ENCODE data around the gene DBP. TPM values are rescaled to one million over a fixed set of nuclear protein-coding genes. Genes with fewer than 3 reads are reported as not detected.

DBP gene
- total and polyA plus RNA-seq, 9 donors = 19.7 to 69.8 (median 29.0) TPM

- 57 to 70% (median 69%) methylated on average over 2 of the region's 2 CpGs for WGBS, 3 donors
- no peak overlapping the region for H3K4me3 ChIP-seq
- no peaks in the 10 kb centered on the region for H3K9me3 ChIP-seq
- TF ChIP-seq EP300 (IDR thresholded peaks at IDR 0.05) (no peak), POLR2A (IDR thresholded peaks at IDR 0.05) (no peak), CTCF (IDR thresholded peaks at IDR 0.05) (no peak)
- peaks cover 4% of the 10 kb centered on the region for H3K4me1 ChIP-seq (ENCODE audit: insufficient read depth)
- H3K27ac ChIP-seq = no peak overlapping the region
- H3K27me3 ChIP-seq = no peaks in the 10 kb centered on the region
- no peaks in the 10 kb centered on the region for H3K36me3 ChIP-seq
- intact Hi-C loops (cut with DNase I) = loop anchor here in 2 of 4 donors (5.0 to 10.0 kb wide), 3 partner anchors 67 to 319 kb away; partner anchors contain the start of genes FTL (in 1 of the 2) and MAMSTR (in 1 of the 2)
- no peak for DNase-seq
These were observed 11.0 kb upstream of the DBP start for GRCh38 chr19:48648134-48648533.

- TF ChIP-seq EP300 (IDR thresholded peaks at IDR 0.05) = no peak
- no peak for TF ChIP-seq POLR2A (IDR thresholded peaks at IDR 0.05)
- no peak for TF ChIP-seq CTCF (IDR thresholded peaks at IDR 0.05)
These were observed 9.6 kb upstream of the DBP start for GRCh38 chr19:48646722-48647216.

GRCh38 chr19:48646001-48646721 lies 9.0 kb upstream of the DBP start, which contains the start of gene CA11:
TSS of gene CA11 (minus strand) at chr19:48646187. CDS start at chr19:48645632, 555 bp downstream.
- Histone ChIP-seq H3K9me3 (no peaks in the 10 kb centered on the region), H3K27me3 (no peaks in the 10 kb centered on the region), H3K4me1 (ENCODE audit: insufficient read depth) (peaks cover 4% of the 10 kb centered on the region), H3K27ac (peak within 1 kb of the TSS; percentile 92 to 97), H3K36me3 (no peaks in the 10 kb centered on the region), H3K4me3 (peak within 1 kb of the TSS; percentile 56)
- WGBS, 3 donors = 0% methylated on average over 30 to 33 of the region's 33 CpGs
- TF ChIP-seq EP300 (IDR thresholded peaks at IDR 0.05) (no peak), CTCF (IDR thresholded peaks at IDR 0.05) (peak; percentile 94 to 95 (median 94)), POLR2A (IDR thresholded peaks at IDR 0.05) (peak; percentile 71)
- peak; percentile 93 to 95 (median 94) for DNase-seq
- intact Hi-C loops (cut with DNase I) = loop anchor here in 2 of 4 donors (5.0 to 10.0 kb wide), 3 partner anchors 69 to 321 kb away; partner anchors contain the start of genes FTL (in 1 of the 2) and MAMSTR (in 1 of the 2)

More at GRCh38 chr19:48646722-48647216, 9.6 kb upstream of the DBP start:
- Histone ChIP-seq H3K27me3 (no peaks in the 10 kb centered on the region), H3K36me3 (no peaks in the 10 kb centered on the region), H3K9me3 (no peaks in the 10 kb centered on the region), H3K27ac (peak overlapping the region; percentile 92 to 97), H3K4me3 (peak overlapping the region; percentile 56), H3K4me1 (ENCODE audit: insufficient read depth) (peaks cover 4% of the 10 kb centered on the region)
- 6 to 10% (median 7%) methylated on average over 7 to 10 of the region's 10 CpGs for WGBS, 3 donors
- DNase-seq = no peak
- intact Hi-C loops (cut with DNase I) = loop anchor here in 2 of 4 donors (5.0 to 10.0 kb wide), 3 partner anchors 68 to 321 kb away; partner anchors contain the start of genes FTL (in 1 of the 2) and MAMSTR (in 1 of the 2)

GRCh38 chr19:48645620-48646000 lies 8.4 kb upstream of the DBP start:
- peak in 1 of 5 donors; percentile 35 for DNase-seq
- WGBS, 3 donors = 1 to 2% (median 2%) methylated on average over 6 of the region's 6 CpGs
- Histone ChIP-seq H3K4me1 (ENCODE audit: insufficient read depth) (peaks cover 4% of the 10 kb centered on the region), H3K9me3 (no peaks in the 10 kb centered on the region), H3K27ac (peak overlapping the region; percentile 92 to 97), H3K4me3 (peak overlapping the region; percentile 56), H3K36me3 (no peaks in the 10 kb centered on the region), H3K27me3 (no peaks in the 10 kb centered on the region)
- TF ChIP-seq EP300 (IDR thresholded peaks at IDR 0.05) (no peak), CTCF (IDR thresholded peaks at IDR 0.05) (no peak), POLR2A (IDR thresholded peaks at IDR 0.05) (no peak)
- intact Hi-C loops (cut with DNase I) = loop anchor here in 2 of 4 donors (5.0 to 10.0 kb wide), 3 partner anchors 69 to 322 kb away; partner anchors contain the start of genes FTL (in 1 of the 2) and MAMSTR (in 1 of the 2)

Measured in ovary (tissue), 9 donors.